ENCODE data around the gene TERF2IP.

DNA sequence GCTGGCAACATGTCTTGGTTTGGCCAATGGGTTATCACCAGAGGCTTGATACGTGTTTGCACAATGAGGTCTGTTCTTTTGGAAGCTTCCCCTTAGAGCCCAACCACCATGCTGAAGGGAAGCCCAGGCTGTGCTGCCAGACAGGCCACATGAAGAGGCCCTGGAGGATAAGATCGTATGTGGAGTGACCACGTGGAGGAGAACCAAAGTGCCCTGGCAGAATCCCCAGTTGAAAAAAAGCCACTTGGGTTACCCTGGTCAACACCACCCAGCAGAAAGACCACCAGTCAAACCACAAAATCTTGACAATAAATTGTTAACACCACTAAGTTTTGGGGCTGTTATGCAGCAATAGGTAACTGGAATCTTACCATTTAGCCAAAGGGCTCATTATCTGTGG lies 17.5 kb upstream of the TERF2IP start:
- TF ChIP-seq, protein P1, sequence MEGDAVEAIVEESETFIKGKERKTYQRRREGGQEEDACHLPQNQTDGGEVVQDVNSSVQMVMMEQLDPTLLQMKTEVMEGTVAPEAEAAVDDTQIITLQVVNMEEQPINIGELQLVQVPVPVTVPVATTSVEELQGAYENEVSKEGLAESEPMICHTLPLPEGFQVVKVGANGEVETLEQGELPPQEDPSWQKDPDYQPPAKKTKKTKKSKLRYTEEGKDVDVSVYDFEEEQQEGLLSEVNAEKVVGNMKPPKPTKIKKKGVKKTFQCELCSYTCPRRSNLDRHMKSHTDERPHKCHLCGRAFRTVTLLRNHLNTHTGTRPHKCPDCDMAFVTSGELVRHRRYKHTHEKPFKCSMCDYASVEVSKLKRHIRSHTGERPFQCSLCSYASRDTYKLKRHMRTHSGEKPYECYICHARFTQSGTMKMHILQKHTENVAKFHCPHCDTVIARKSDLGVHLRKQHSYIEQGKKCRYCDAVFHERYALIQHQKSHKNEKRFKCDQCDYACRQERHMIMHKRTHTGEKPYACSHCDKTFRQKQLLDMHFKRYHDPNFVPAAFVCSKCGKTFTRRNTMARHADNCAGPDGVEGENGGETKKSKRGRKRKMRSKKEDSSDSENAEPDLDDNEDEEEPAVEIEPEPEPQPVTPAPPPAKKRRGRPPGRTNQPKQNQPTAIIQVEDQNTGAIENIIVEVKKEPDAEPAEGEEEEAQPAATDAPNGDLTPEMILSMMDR (conservative IDR thresholded peaks at IDR 0.05 in 1 of 2, IDR thresholded peaks at IDR 0.05 in 1 of 2; ENCODE audit: extremely low read depth in 1 of 2, insufficient read depth in 1 of 2, low read depth in 1 of 2, low read length in 2 of 2), result no peak
- no peak for TF ChIP-seq EZH2 (IDR thresholded peaks at IDR 0.05; ENCODE audit: borderline replicate concordance, low read length)
